ENCODE measurements around the gene TTC23. TPM values are rescaled to one million over a fixed set of nuclear protein-coding genes. Genes with fewer than 3 reads are reported as not detected.

Gene TTC23
- total RNA-seq, 1 donor from 2014 or later, result 21.9 TPM

DNA sequence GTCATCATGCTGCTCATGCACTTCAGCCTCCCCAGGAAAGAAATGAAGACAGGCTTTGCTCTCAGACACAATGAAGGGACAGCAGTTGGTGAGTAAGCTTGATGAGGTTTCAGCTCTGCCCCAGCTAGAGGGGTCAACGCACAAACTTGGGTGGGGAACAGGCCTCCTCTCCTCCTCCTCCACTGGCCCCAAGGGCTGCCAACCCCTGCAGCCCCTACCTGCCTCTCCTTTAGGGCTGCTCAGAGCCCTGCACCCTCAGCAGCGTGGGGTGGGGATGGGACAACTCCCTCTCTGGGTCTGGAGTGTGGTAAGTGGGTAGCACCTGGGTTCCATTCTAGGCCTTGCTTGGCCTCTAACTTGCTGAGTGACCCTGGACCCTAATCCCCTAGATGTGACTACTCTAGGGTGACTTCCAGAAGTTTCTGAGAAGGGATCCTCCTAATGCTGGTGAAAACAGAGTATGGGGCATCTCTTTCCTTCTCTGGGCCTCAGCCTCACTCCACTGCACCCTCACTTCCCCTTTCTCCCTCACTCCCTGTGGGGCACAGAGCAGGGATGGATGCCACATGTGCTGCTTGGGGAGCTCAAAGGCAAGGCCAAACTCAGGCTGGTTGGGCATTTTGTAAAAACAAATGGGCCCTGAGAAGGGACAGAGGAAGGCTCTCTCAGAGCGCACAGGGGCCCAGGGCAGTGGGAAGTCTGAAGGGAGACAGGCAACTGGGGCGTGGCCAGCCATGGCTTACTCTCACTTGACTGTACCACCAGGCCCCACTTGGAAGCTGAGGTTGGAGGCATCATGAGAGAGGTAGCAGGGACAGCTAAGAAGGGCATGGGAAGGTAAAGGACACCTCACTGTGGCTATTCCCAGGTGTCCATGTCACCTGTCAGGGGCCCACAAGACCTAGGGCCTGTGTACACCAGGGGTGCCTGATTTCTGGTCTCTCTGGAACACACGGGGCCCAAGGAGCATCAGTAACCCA is 80.5 kb downstream of the TTC23 start:
- peaks cover 57 to 85% (median 71%) of the 10 kb centered on the region in 3 donors for H3K4me1 ChIP-seq (ENCODE audit: control insufficient read depth in 3 of 3, insufficient read depth in 3 of 3, low read length in 3 of 3)
- peak overlapping the region; percentile 42 to 70 (median 45) for H3K9ac ChIP-seq (ENCODE audit: low read depth in 1 of 3, low read length in 3 of 3)
- H3K36me3 ChIP-seq (ENCODE audit: control insufficient read depth in 3 of 3, insufficient read depth in 3 of 3, low read length in 3 of 3), result peaks cover 0 to 4% (median under 1%) of the 10 kb centered on the region in 3 donors
- H3K9me3 ChIP-seq (ENCODE audit: control insufficient read depth in 3 of 3, low read length in 3 of 3), result no peaks in the 10 kb centered on the region
- no peak overlapping the region for H3K4me3 ChIP-seq (ENCODE audit: low read length in 3 of 3)
- peak overlapping the region; percentile 97 for H3K27ac ChIP-seq (ENCODE audit: low read depth, low read length)
- no peaks in the 10 kb centered on the region for H3K27me3 ChIP-seq (ENCODE audit: control insufficient read depth in 3 of 3, insufficient read depth in 3 of 3, low read length in 3 of 3)

DNA sequence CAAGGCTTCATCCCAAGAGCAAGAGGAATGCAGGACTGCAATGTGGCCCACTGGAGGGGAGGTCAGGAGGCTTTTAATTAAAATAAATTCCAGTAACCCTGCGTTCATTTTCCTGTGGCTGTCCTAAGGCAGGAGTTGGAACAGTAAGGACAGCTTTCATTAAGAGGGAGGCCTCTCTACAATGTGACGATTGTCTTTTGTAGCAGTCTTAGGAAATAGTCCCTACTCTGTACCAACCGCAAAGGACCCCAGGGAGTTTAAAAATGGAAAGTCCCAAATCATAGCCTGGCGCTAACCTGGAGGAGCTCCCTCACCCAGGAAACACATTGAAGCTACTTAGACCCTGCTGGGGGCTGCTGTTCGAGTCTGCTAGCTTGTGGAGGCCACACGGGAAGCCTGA is 81.7 kb downstream of the TTC23 start:
- peak overlapping the region in 1 of 3 donors; percentile 3 for H3K4me3 ChIP-seq (ENCODE audit: low read length in 3 of 3)
- H3K4me1 ChIP-seq (ENCODE audit: control insufficient read depth in 3 of 3, insufficient read depth in 3 of 3, low read length in 3 of 3), result peaks cover 48 to 75% (median 61%) of the 10 kb centered on the region in 3 donors
- H3K9ac ChIP-seq (ENCODE audit: low read depth in 1 of 3, low read length in 3 of 3), result peak overlapping the region; percentile 48 to 70 (median 63)
- H3K9me3 ChIP-seq (ENCODE audit: control insufficient read depth in 3 of 3, low read length in 3 of 3), result no peaks in the 10 kb centered on the region
- H3K27ac ChIP-seq (ENCODE audit: low read depth, low read length), result peak overlapping the region; percentile 97
- H3K36me3 ChIP-seq (ENCODE audit: control insufficient read depth in 3 of 3, insufficient read depth in 3 of 3, low read length in 3 of 3), result peaks cover 0 to 3% (median 2%) of the 10 kb centered on the region in 3 donors
- no peaks in the 10 kb centered on the region for H3K27me3 ChIP-seq (ENCODE audit: control insufficient read depth in 3 of 3, insufficient read depth in 3 of 3, low read length in 3 of 3)

DNA sequence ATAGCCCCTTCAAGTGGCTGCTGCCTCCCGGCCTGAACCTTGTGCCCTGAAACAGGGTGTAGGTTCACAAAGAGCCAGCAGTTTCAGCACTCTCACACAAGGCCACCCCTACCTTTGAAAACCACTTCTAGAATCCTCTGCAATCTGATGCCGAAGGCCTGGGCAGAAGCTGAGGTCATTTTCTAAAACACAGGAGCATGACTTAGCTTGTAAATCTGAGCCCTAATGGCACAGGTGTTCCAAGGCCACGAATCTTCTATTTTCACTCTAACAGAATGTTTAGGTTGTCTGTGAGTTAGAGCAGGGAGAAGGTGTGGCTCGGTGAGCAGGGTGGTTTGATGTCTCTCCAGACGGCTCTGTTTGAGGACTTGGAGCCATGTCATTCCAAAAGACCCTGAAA is 82.2 kb downstream of the TTC23 start:
- no peaks in the 10 kb centered on the region for H3K9me3 ChIP-seq (ENCODE audit: control insufficient read depth in 3 of 3, low read length in 3 of 3)
- H3K4me1 ChIP-seq (ENCODE audit: control insufficient read depth in 3 of 3, insufficient read depth in 3 of 3, low read length in 3 of 3), result peaks cover 48 to 73% (median 59%) of the 10 kb centered on the region in 3 donors
- peak overlapping the region; percentile 48 to 70 (median 63) for H3K9ac ChIP-seq (ENCODE audit: low read depth in 1 of 3, low read length in 3 of 3)
- H3K27me3 ChIP-seq (ENCODE audit: control insufficient read depth in 3 of 3, insufficient read depth in 3 of 3, low read length in 3 of 3), result no peaks in the 10 kb centered on the region
- H3K4me3 ChIP-seq (ENCODE audit: low read length in 3 of 3), result peak overlapping the region in 1 of 3 donors; percentile 16
- peaks cover 0 to 5% (median 3%) of the 10 kb centered on the region in 3 donors for H3K36me3 ChIP-seq (ENCODE audit: control insufficient read depth in 3 of 3, insufficient read depth in 3 of 3, low read length in 3 of 3)
- H3K27ac ChIP-seq (ENCODE audit: low read depth, low read length), result peak overlapping the region; percentile 97

DNA sequence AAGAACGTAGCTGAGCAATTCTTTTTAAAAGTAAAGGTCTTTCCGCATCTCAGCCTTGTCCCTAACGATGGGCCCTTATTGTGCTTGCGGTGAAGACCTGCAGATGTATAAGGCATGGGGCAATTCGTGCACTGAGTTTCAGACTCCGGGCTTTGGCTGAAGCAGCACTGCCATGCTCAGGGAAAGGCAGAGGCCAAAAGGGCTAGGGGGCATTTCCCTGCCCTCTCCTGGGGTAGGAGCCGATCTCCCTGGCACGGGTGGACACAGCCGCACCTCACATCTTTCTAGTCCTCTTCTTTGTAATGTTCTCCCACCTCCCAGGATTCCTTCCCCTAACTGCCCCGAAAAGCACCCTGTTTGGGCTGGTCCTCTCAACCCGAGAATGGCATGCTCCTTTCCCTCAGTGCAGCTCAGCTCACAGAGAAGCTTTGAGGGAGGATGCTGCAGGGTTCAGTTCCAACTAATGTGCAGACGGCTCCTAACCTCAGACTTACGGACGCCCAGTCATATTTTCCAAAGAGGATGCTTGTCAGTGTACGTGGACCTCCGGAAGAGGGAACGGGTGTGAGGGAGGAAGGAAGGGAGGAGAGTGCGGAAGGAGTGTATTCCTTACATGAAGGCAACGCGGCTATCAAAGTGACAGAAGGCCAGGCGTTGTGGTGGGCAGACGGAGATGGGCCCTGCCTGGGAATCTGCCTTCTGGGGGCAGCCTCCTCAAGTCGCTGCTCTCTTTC is 83.3 kb downstream of the TTC23 start:
- Histone ChIP-seq H3K27ac (ENCODE audit: low read depth, low read length) (peak overlapping the region; percentile 97), H3K36me3 (ENCODE audit: control insufficient read depth in 3 of 3, insufficient read depth in 3 of 3, low read length in 3 of 3) (peaks cover 0 to 11% (median 3%) of the 10 kb centered on the region in 3 donors)

DNA sequence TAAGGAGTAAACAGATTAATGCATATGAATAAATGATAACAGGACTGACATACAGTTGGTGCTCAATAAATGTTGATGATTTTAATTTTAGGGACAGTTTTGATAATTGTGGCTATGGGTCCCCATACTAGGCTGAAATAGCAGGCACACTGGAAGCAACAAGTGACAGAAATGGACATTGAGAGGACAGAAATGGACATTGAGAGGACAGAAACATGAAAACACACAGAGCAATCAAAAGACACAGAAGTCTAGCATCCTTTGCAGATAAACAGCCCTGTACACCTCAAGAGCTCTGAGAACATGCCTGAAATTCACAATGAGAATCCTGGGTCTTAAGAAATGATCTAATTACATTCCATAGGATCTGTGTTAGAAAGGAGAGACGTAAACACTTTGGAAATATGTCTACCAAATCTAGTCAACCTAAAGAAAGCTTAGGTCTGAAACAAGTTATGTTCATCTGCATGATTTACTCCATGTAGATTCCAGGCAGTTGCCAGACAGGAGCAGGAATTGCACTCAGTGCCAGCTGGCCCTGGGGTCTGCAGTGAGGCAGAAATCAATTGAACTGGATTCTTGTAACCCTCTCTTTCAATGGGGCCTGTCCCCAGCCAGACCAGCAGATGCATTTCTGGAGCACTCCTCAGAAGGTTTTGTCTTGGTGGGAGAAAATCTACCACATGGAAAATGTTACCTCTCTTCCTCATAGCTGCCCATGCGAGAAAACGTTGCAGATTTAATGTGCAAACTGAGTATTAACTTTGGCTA is 84.2 kb downstream of the TTC23 start:
- Histone ChIP-seq H3K36me3 (ENCODE audit: control insufficient read depth in 3 of 3, insufficient read depth in 3 of 3, low read length in 3 of 3) (peaks cover 0 to 11% (median 3%) of the 10 kb centered on the region in 3 donors), H3K27ac (ENCODE audit: low read depth, low read length) (peak overlapping the region; percentile 97), H3K9ac (ENCODE audit: low read depth in 1 of 3, low read length in 3 of 3) (no peak overlapping the region), H3K27me3 (ENCODE audit: control insufficient read depth in 3 of 3, insufficient read depth in 3 of 3, low read length in 3 of 3) (no peaks in the 10 kb centered on the region), H3K4me1 (ENCODE audit: control insufficient read depth in 3 of 3, insufficient read depth in 3 of 3, low read length in 3 of 3) (peaks cover 40 to 53% (median 41%) of the 10 kb centered on the region in 3 donors), H3K4me3 (ENCODE audit: low read length in 3 of 3) (no peak overlapping the region), H3K9me3 (ENCODE audit: control insufficient read depth in 3 of 3, low read length in 3 of 3) (no peaks in the 10 kb centered on the region)

More for the DNA sequence above, 83.3 kb downstream of the TTC23 start:
- peaks cover 48 to 62% (median 50%) of the 10 kb centered on the region in 3 donors for H3K4me1 ChIP-seq (ENCODE audit: control insufficient read depth in 3 of 3, insufficient read depth in 3 of 3, low read length in 3 of 3)
- no peaks in the 10 kb centered on the region for H3K27me3 ChIP-seq (ENCODE audit: control insufficient read depth in 3 of 3, insufficient read depth in 3 of 3, low read length in 3 of 3)
- H3K9me3 ChIP-seq (ENCODE audit: control insufficient read depth in 3 of 3, low read length in 3 of 3), result no peaks in the 10 kb centered on the region
- peak overlapping the region; percentile 45 to 70 (median 63) for H3K9ac ChIP-seq (ENCODE audit: low read depth in 1 of 3, low read length in 3 of 3)
- no peak overlapping the region for H3K4me3 ChIP-seq (ENCODE audit: low read length in 3 of 3)

DNA sequence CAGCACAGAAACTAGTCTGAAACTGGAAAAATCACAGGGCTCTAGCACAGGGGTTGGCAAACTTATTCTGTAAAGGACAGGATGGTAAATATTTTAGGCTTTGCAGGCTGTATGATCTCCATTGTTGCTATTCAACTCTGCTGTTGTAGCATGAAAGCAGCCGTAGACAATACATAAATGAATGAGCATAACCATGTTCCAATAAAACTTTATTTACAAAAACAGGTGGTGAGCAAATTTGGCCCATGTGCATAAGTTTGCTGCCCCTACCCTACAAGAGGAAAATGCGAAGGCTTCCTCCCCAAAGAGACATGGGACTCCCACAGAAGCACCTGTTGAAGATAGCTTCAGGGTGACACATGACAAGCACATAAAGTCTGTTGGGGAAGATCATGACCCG is 85.3 kb downstream of the TTC23 start:
- no peaks in the 10 kb centered on the region for H3K27me3 ChIP-seq (ENCODE audit: control insufficient read depth in 3 of 3, insufficient read depth in 3 of 3, low read length in 3 of 3)
- no peak overlapping the region for H3K27ac ChIP-seq (ENCODE audit: low read depth, low read length)

DNA sequence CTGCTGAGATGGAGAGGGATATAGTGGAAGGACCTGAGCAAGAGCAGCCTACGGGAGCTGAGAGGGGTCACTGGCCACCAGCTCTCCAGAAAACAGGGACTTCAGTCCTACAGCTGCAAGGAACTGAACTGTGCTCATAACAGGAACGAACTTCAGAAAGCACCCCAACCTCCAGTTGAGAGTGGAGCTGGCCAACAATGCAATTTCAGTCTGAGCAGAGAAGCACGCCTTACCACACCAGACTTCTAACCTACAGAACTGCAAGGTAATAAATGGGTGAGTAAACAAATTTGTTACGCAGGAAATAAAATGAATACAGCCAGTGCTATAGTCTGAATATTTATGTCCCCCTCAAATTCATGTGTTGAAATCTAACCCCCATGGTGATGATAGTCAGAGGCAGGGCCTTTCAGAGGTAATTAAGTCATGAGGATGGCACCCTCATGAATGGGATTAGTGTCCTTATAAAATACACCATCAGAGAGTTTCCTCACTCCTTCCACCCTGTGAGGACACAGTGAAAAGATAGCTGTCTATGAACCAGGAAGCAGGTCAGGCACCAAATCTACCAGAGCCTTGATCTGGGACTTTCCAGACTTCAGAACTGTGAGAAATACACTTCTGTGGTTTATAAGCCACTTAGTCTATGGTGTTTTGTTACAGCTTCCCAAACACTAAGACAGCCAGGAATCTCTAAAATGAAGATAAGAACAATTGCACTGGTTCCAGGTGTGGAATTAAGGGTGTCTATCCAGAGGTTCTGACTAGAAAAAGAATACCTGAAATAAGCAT is 85.9 kb downstream of the TTC23 start:
- Histone ChIP-seq H3K4me1 (ENCODE audit: control insufficient read depth in 3 of 3, insufficient read depth in 3 of 3, low read length in 3 of 3) (peaks cover 22 to 35% (median 24%) of the 10 kb centered on the region in 3 donors), H3K9me3 (ENCODE audit: control insufficient read depth in 3 of 3, low read length in 3 of 3) (no peaks in the 10 kb centered on the region), H3K9ac (ENCODE audit: low read depth in 1 of 3, low read length in 3 of 3) (no peak overlapping the region), H3K27me3 (ENCODE audit: control insufficient read depth in 3 of 3, insufficient read depth in 3 of 3, low read length in 3 of 3) (no peaks in the 10 kb centered on the region), H3K27ac (ENCODE audit: low read depth, low read length) (no peak overlapping the region), H3K36me3 (ENCODE audit: control insufficient read depth in 3 of 3, insufficient read depth in 3 of 3, low read length in 3 of 3) (peaks cover 6 to 20% (median 12%) of the 10 kb centered on the region in 3 donors), H3K4me3 (ENCODE audit: low read length in 3 of 3) (no peak overlapping the region)

More for the DNA sequence above, 85.3 kb downstream of the TTC23 start:
- H3K4me1 ChIP-seq (ENCODE audit: control insufficient read depth in 3 of 3, insufficient read depth in 3 of 3, low read length in 3 of 3), result peaks cover 29 to 42% (median 30%) of the 10 kb centered on the region in 3 donors
- H3K36me3 ChIP-seq (ENCODE audit: control insufficient read depth in 3 of 3, insufficient read depth in 3 of 3, low read length in 3 of 3), result peaks cover 5 to 16% (median 6%) of the 10 kb centered on the region in 3 donors
- no peak overlapping the region for H3K9ac ChIP-seq (ENCODE audit: low read depth in 1 of 3, low read length in 3 of 3)
- no peaks in the 10 kb centered on the region for H3K9me3 ChIP-seq (ENCODE audit: control insufficient read depth in 3 of 3, low read length in 3 of 3)
- no peak overlapping the region for H3K4me3 ChIP-seq (ENCODE audit: low read length in 3 of 3)

DNA sequence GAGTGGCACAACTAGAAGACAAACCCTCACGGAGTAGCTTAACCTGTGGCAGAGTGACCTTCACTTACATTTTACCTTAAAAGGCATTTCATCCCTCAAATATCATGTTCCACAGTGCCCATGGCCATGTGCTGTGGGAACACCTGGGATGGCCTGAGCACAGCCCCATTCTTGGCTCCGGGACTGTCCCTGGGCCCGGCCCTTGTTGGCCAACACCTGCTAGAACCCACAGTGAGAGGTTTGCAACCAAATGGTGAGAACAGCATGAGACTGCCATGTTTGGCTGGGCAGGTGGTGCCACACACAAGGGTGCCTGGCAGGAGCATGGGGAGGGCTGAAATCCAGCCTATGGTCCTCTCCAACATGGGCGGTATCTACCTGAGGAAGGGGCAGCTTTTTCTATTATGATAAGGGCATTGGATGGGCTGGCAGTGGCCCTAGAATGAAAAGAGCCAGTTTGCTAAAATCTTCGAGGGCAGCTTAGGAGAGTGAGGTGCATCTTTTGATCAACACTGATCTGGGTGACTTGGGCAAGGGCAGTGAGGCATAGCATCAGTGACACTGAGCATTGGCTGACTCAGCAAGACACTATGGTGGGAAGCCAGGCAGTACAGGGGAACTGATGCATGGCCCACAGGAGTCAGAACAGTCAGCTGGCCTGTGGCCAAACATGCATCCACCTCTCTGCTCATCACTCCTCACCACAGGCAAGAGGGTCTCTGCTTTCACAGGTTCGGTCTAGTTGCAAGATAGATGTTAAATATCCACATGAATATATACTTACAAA is 90.6 kb downstream of the TTC23 start:
- Histone ChIP-seq H3K27me3 (ENCODE audit: control insufficient read depth in 3 of 3, insufficient read depth in 3 of 3, low read length in 3 of 3) (no peaks in the 10 kb centered on the region), H3K27ac (ENCODE audit: low read depth, low read length) (no peak overlapping the region), H3K9ac (ENCODE audit: low read depth in 1 of 3, low read length in 3 of 3) (no peak overlapping the region), H3K4me3 (ENCODE audit: low read length in 3 of 3) (no peak overlapping the region), H3K9me3 (ENCODE audit: control insufficient read depth in 3 of 3, low read length in 3 of 3) (no peaks in the 10 kb centered on the region), H3K4me1 (ENCODE audit: control insufficient read depth in 3 of 3, insufficient read depth in 3 of 3, low read length in 3 of 3) (peaks cover 0 to 4% (median 0%) of the 10 kb centered on the region in 3 donors), H3K36me3 (ENCODE audit: control insufficient read depth in 3 of 3, insufficient read depth in 3 of 3, low read length in 3 of 3) (peaks cover 9 to 20% (median 12%) of the 10 kb centered on the region in 3 donors)
